NCI-H1048 (cell line): Measurements from ENCODE around the gene HIKESHI.
"Not testable (repeated sequence)": the region's sequence is repeated elsewhere in the genome, so short reads cannot be mapped to it uniquely, and the experiment has no call there.

Source experiments
- DNase-seq: peaks from one replicate; lab custom pipeline; 2025; lab: John Stamatoyannopoulos, UW

The HIKESHI gene

GRCh38 chr11:86302092-86302793 lies at the start of gene HIKESHI:
HIKESHI (plus strand) TSS chr11:86302240; CDS start chr11:86302449, 209 bp downstream.
- DNase-seq = peak; percentile 91

GRCh38 chr11:86255896-86256295 lies 46.1 kb upstream of the HIKESHI start:
- no peak for DNase-seq

GRCh38 chr11:86256608-86257007 lies 45.4 kb upstream of the HIKESHI start:
- DNase-seq = no peak

GRCh38 chr11:86257446-86257845 lies 44.6 kb upstream of the HIKESHI start:
- no peak for DNase-seq

- no peak for DNase-seq
These were observed 42.3 kb upstream of the HIKESHI start for GRCh38 chr11:86259730-86260129.

- DNase-seq = no peak
These were observed 40.7 kb upstream of the HIKESHI start for GRCh38 chr11:86261328-86261727.

GRCh38 chr11:86262387-86262786 lies 39.7 kb upstream of the HIKESHI start:
- no peak for DNase-seq

- no peak for DNase-seq
These were observed 37.4 kb upstream of the HIKESHI start for GRCh38 chr11:86264649-86265048.

GRCh38 chr11:86265194-86265593 lies 36.8 kb upstream of the HIKESHI start:
- no peak for DNase-seq

- DNase-seq = no peak
These were observed 32.4 kb upstream of the HIKESHI start for GRCh38 chr11:86269645-86270044.

GRCh38 chr11:86274503-86274902 lies 27.5 kb upstream of the HIKESHI start:
- DNase-seq = no peak

GRCh38 chr11:86274999-86275398 lies 27.0 kb upstream of the HIKESHI start:
- DNase-seq = no peak

GRCh38 chr11:86275493-86276370 lies 26.3 kb upstream of the HIKESHI start:
- no peak for DNase-seq

- no peak for DNase-seq
These were observed 24.3 kb upstream of the HIKESHI start for GRCh38 chr11:86277741-86278140.

GRCh38 chr11:86278226-86278625 lies 23.8 kb upstream of the HIKESHI start:
- no peak for DNase-seq

- DNase-seq = no peak
These were observed 22.3 kb upstream of the HIKESHI start for GRCh38 chr11:86279747-86280146.

GRCh38 chr11:86287468-86287796 lies 14.6 kb upstream of the HIKESHI start:
- DNase-seq = no peak

GRCh38 chr11:86288776-86289507 lies 13.1 kb upstream of the HIKESHI start:
- DNase-seq = no peak

- not testable (repeated sequence) for DNase-seq
These were observed 12.3 kb upstream of the HIKESHI start for GRCh38 chr11:86289508-86290280.

GRCh38 chr11:86291466-86292262 lies 10.4 kb upstream of the HIKESHI start:
- no peak for DNase-seq
